Neural cell (in vitro differentiated cells): ENCODE data around the gene RBM4.

Experiments
- EZH2 ChIP-seq: fragments of 200-600, 300-800 bp; shearing (Covaris generic), sonication (generic); IDR thresholded peaks from 2 replicates; pipeline ENCODE4 v1.6.1; 2014; ENCODE audit warnings: antibody characterized with exemption, low read length, borderline replicate concordance, mild to moderate bottlenecking; ENCODE audit not compliant: insufficient read depth, poor library complexity, severe bottlenecking
- TF ChIP-seq, protein P1 (sequence below): fragments of 450-650 bp; IDR thresholded peaks from 2 replicates; pipeline ENCODE4 v1.5.1; 2014; ENCODE audit warnings: antibody characterized with exemption, mild to moderate bottlenecking, moderate library complexity; ENCODE audit not compliant: poor library complexity, severe bottlenecking
- TF ChIP-seq, protein P2 (sequence below): IDR thresholded peaks from 2 replicates; pipeline ENCODE4 v1.6.1; 2012; ENCODE audit warnings: borderline replicate concordance

DNA sequence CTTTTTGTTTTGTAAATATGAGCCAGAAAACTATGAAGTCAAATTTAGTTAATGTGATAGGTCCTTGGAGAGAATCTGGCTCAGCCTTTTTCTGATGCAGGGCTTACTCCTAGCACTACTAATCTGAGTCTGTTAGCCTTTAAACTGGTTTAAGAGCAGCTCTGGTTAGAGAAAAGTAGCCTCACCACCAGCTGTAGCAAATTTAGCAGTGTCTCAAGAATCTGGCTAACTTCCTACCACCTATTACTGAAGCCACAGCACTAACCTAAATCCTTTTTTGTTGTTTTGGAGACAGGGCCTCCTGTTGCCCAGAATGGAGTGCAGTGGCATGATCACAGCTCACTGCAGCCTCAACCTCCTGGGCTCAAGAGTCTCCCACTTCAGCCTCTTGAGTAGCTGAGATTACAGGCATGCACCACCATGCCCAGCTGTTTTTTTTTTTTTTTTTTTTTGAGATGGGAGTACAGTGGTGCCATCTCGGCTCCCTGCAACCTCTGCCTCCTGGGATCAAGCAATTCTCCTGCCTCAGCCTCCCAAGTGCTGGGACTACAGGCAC is 25.3 kb downstream of the RBM4 start:
- TF ChIP-seq, protein P1, sequence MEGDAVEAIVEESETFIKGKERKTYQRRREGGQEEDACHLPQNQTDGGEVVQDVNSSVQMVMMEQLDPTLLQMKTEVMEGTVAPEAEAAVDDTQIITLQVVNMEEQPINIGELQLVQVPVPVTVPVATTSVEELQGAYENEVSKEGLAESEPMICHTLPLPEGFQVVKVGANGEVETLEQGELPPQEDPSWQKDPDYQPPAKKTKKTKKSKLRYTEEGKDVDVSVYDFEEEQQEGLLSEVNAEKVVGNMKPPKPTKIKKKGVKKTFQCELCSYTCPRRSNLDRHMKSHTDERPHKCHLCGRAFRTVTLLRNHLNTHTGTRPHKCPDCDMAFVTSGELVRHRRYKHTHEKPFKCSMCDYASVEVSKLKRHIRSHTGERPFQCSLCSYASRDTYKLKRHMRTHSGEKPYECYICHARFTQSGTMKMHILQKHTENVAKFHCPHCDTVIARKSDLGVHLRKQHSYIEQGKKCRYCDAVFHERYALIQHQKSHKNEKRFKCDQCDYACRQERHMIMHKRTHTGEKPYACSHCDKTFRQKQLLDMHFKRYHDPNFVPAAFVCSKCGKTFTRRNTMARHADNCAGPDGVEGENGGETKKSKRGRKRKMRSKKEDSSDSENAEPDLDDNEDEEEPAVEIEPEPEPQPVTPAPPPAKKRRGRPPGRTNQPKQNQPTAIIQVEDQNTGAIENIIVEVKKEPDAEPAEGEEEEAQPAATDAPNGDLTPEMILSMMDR: no peak
- TF ChIP-seq EZH2: no peak
- TF ChIP-seq, protein P2, sequence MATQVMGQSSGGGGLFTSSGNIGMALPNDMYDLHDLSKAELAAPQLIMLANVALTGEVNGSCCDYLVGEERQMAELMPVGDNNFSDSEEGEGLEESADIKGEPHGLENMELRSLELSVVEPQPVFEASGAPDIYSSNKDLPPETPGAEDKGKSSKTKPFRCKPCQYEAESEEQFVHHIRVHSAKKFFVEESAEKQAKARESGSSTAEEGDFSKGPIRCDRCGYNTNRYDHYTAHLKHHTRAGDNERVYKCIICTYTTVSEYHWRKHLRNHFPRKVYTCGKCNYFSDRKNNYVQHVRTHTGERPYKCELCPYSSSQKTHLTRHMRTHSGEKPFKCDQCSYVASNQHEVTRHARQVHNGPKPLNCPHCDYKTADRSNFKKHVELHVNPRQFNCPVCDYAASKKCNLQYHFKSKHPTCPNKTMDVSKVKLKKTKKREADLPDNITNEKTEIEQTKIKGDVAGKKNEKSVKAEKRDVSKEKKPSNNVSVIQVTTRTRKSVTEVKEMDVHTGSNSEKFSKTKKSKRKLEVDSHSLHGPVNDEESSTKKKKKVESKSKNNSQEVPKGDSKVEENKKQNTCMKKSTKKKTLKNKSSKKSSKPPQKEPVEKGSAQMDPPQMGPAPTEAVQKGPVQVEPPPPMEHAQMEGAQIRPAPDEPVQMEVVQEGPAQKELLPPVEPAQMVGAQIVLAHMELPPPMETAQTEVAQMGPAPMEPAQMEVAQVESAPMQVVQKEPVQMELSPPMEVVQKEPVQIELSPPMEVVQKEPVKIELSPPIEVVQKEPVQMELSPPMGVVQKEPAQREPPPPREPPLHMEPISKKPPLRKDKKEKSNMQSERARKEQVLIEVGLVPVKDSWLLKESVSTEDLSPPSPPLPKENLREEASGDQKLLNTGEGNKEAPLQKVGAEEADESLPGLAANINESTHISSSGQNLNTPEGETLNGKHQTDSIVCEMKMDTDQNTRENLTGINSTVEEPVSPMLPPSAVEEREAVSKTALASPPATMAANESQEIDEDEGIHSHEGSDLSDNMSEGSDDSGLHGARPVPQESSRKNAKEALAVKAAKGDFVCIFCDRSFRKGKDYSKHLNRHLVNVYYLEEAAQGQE: no peak
